ENCODE measurements around the gene ZDHHC11B. TPM values are rescaled to one million over a fixed set of nuclear protein-coding genes. Genes with fewer than 3 reads are reported as not detected.
A peak's percentile ranks its signal among the peaks of the same experiment; 100 is the strongest.

Gene ZDHHC11B
- total RNA-seq, 2 experiments from 2014 or later, result 14.8 to 15.1 TPM

DNA sequence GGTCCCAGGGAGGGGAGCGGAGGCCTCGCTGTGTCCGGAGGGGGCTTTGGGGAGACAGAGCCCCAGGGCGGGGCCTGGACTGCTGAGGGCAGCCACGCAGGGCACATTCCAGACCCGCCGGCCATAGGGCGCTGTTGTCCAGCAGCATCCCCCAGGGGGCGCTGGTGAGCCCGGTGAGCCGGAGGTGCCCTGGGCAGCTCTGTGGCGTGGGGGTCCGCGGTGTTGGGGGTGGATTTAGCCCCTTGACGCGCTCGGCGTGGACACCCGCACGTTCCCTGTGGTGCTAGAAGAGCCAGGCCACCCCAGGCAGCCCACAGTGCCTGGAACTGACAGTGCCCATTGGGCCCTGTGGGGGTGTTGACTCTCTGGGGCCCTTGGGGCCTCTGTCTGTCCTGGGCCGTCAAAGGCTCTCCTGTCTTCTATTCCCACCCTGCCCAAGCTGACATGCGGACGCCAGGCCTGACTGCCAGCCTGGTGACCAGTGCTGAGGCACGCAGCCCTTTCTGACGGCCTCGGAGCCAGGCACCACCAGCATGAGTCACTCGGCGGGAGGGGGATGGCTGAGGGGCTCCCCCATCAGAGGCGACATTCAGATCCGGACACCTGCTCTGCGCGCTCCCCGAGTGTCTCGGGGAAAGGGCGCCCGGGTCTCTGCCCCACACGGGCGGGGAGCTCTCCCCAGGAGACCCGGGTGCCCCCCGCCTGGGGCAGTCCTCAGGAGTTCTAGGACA, 115.3 kb downstream of the ZDHHC11B start:
- no peaks in the 10 kb centered on the region for H3K9me3 Mint-ChIP-seq
- intact Hi-C loops (cut with DNase I, micrococcal nuclease), result no loop called here
- ChIA-PET CTCF (interaction anchor here (0.7 to 2.1 kb wide), 4 partner anchors 13 to 235 kb away, joined by 3 to 7 read pairs (median 4); no protein-coding TSS in a partner anchor), POLR2A (interaction anchor here (1.0 kb wide), 1 partner anchor 471 kb away, joined by 3 read pairs; no protein-coding TSS in a partner anchor)
- H3K27ac Mint-ChIP-seq, result no peak overlapping the region
- peaks cover 6% of the 10 kb centered on the region for H3K27me3 Mint-ChIP-seq
- Histone ChIP-seq H3K27me3 (ENCODE audit: control insufficient read depth in 1 of 2, insufficient read depth in 2 of 2, low read length in 2 of 2) (no peaks in the 10 kb centered on the region), H3K36me3 (ENCODE audit: insufficient read depth, low read length) (peaks cover 2% of the 10 kb centered on the region), H3K4me1 (ENCODE audit: insufficient read depth, low read length) (peaks cover 33% of the 10 kb centered on the region), H3K9me3 (ENCODE audit: control insufficient read depth in 1 of 2, insufficient read depth in 1 of 2, low read length in 2 of 2) (no peaks in the 10 kb centered on the region), H3K4me3 (ENCODE audit: low read length) (no peak overlapping the region), H3K27ac (ENCODE audit: low read depth in 1 of 2, low read length in 2 of 2) (no peak overlapping the region)
- TF ChIP-seq, protein P1, sequence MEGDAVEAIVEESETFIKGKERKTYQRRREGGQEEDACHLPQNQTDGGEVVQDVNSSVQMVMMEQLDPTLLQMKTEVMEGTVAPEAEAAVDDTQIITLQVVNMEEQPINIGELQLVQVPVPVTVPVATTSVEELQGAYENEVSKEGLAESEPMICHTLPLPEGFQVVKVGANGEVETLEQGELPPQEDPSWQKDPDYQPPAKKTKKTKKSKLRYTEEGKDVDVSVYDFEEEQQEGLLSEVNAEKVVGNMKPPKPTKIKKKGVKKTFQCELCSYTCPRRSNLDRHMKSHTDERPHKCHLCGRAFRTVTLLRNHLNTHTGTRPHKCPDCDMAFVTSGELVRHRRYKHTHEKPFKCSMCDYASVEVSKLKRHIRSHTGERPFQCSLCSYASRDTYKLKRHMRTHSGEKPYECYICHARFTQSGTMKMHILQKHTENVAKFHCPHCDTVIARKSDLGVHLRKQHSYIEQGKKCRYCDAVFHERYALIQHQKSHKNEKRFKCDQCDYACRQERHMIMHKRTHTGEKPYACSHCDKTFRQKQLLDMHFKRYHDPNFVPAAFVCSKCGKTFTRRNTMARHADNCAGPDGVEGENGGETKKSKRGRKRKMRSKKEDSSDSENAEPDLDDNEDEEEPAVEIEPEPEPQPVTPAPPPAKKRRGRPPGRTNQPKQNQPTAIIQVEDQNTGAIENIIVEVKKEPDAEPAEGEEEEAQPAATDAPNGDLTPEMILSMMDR (IDR thresholded peaks at IDR 0.05), result peak; percentile 79
- no peak for ATAC-seq (ENCODE audit: poor library complexity)
- no peak overlapping the region for H3K4me3 Mint-ChIP-seq
- peaks cover 21% of the 10 kb centered on the region for H3K36me3 Mint-ChIP-seq (ENCODE audit: low read depth)
- peaks cover 9% of the 10 kb centered on the region for H3K4me1 Mint-ChIP-seq (ENCODE audit: low read depth)
- DNase-seq, result peak in 10 of 14 experiments; percentile 26 to 69 (median 40)

DNA sequence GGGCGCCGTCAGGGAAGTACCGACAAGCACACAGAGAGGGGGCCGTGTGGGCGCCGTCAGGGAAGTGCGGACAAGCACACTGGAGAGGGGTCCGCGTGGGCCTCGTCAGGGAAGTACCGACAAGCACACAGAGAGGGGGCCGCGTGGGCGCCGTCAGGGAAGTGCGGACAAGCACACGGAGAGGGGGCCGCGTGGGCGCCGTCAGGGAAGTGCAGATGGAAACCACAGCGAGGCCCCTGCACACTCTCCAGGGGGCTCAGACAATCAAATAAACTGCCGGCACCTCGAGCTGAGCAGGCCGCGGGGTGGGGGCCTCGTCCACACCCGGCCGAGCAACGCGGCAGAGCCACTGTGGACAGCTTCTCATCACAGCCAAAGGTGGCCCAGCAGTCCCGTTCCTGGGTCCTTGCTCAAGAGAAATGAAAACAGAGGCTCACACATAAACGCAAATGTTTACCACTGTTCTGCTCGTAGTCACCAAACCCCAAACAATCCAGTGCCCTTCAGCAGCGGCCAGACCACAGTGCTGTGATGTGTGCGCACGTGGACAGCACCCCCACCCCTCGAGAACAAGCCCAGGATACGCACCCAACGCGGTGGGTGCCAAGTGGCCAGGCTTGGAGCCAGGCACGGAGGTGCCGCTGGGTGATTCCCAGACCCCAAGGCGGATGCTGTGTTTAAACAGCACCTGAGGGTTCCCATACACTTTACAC, 116.1 kb downstream of the ZDHHC11B start:
- DNase-seq, result no peak
- CTCF ChIA-PET, result interaction anchor here (2.1 kb wide), 1 partner anchor 236 kb away, joined by 7 read pairs; no protein-coding TSS in a partner anchor

DNA sequence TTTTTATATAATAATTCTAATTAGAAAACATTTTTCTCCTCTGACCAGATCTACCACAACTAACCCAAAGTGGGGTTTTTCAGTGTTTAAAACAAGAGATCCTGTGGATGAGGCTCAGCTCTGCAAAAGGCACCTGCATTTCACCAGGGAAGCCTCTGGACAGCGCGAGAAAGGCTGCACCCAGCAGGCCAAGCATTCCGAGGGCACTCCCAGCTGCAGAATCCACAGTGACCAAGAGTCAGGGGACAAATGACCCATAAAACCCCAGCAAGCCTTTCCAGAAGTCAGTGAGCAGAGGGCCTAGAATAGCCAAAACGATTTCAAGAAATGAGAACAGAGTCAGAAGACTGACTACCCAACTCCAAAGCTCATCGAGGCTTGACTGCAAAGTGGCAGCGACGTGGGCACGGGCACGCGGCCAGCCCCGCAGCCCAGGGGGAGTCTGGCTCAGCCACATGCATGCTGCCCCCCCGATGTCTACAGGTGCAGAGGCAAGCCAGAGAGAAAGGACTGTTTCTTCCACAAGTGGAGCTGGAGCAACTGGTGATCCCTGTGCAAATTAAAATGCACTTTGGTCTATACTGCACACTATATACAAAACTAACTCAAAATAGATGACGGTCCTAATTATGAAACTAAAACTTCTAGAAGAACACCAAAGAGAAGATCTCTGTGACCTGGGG, 117.6 kb downstream of the ZDHHC11B start:
- CTCF ChIA-PET, result no interaction called here
- no peaks in the 10 kb centered on the region for H3K9me3 Mint-ChIP-seq

More for the DNA sequence above, 116.1 kb downstream of the ZDHHC11B start:
- Mint-ChIP-seq H3K4me3 (no peak overlapping the region), H3K9me3 (no peaks in the 10 kb centered on the region), H3K27ac (no peak overlapping the region), H3K4me1 (ENCODE audit: low read depth) (peaks cover 9% of the 10 kb centered on the region), H3K36me3 (ENCODE audit: low read depth) (peaks cover 28% of the 10 kb centered on the region), H3K27me3 (peaks cover 6% of the 10 kb centered on the region)
- no peak overlapping the region for H3K27ac ChIP-seq (ENCODE audit: low read depth in 1 of 2, low read length in 2 of 2)
- POLR2A ChIA-PET, result interaction anchor here (1.0 kb wide), 1 partner anchor 472 kb away, joined by 3 read pairs; no protein-coding TSS in a partner anchor
- no peak for ATAC-seq (ENCODE audit: poor library complexity)
- intact Hi-C loops (cut with DNase I, micrococcal nuclease), result no loop called here
- H3K4me3 ChIP-seq (ENCODE audit: low read length), result no peak overlapping the region
- H3K9me3 ChIP-seq (ENCODE audit: control insufficient read depth in 1 of 2, insufficient read depth in 1 of 2, low read length in 2 of 2), result peaks cover 0 to 1% of the 10 kb centered on the region in 2 experiments
- no peaks in the 10 kb centered on the region for H3K27me3 ChIP-seq (ENCODE audit: control insufficient read depth in 1 of 2, insufficient read depth in 2 of 2, low read length in 2 of 2)
- peaks cover 26% of the 10 kb centered on the region for H3K4me1 ChIP-seq (ENCODE audit: insufficient read depth, low read length)
- TF ChIP-seq, protein P1 (IDR thresholded peaks at IDR 0.05), result no peak
- peaks cover 7% of the 10 kb centered on the region for H3K36me3 ChIP-seq (ENCODE audit: insufficient read depth, low read length)

More for the DNA sequence above, 117.6 kb downstream of the ZDHHC11B start:
- Histone ChIP-seq H3K27me3 (ENCODE audit: control insufficient read depth in 1 of 2, insufficient read depth in 2 of 2, low read length in 2 of 2) (no peaks in the 10 kb centered on the region), H3K27ac (ENCODE audit: low read depth in 1 of 2, low read length in 2 of 2) (no peak overlapping the region), H3K9me3 (ENCODE audit: control insufficient read depth in 1 of 2, insufficient read depth in 1 of 2, low read length in 2 of 2) (peaks cover 0 to 13% of the 10 kb centered on the region in 2 experiments), H3K4me1 (ENCODE audit: insufficient read depth, low read length) (peaks cover 11% of the 10 kb centered on the region), H3K4me3 (ENCODE audit: low read length) (no peak overlapping the region), H3K36me3 (ENCODE audit: insufficient read depth, low read length) (peaks cover 11% of the 10 kb centered on the region)
- Mint-ChIP-seq H3K27ac (no peak overlapping the region), H3K4me1 (ENCODE audit: low read depth) (no peaks in the 10 kb centered on the region), H3K27me3 (no peaks in the 10 kb centered on the region), H3K36me3 (ENCODE audit: low read depth) (peaks cover 23% of the 10 kb centered on the region), H3K4me3 (peak overlapping the region; percentile 13)
- peak in 1 of 14 experiments; percentile 1 for DNase-seq
- POLR2A ChIA-PET, result no interaction called here
- TF ChIP-seq, protein P1 (IDR thresholded peaks at IDR 0.05), result no peak
- ATAC-seq (ENCODE audit: poor library complexity), result no peak
- intact Hi-C loops (cut with DNase I, micrococcal nuclease), result no loop called here
